Measurements from ENCODE around the gene PTGFRN.
"Not testable (repeated sequence)": the region's sequence is repeated elsewhere in the genome, so short reads cannot be mapped to it uniquely, and the experiment has no call there.

DNA sequence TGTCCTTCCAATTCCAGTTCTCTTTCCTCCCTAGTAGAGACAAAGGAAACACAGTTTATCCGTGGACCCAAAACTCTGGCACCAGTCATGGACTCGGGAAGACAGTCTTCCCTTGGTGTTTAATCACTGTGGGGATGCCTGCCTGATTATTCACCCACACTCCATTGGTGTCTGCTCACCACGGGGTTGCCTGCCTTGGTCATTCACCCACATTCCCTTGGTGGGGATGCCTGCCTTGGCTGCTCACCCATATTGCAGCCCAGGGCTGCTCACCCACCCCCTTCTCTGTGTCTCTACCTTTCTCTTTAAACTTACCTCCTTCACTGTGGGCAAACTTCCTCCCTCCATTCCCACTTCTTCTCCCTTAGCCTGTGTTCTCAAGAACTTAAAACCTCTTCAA lies 46.7 kb upstream of the PTGFRN start:
- TF ChIP-seq, protein P1, sequence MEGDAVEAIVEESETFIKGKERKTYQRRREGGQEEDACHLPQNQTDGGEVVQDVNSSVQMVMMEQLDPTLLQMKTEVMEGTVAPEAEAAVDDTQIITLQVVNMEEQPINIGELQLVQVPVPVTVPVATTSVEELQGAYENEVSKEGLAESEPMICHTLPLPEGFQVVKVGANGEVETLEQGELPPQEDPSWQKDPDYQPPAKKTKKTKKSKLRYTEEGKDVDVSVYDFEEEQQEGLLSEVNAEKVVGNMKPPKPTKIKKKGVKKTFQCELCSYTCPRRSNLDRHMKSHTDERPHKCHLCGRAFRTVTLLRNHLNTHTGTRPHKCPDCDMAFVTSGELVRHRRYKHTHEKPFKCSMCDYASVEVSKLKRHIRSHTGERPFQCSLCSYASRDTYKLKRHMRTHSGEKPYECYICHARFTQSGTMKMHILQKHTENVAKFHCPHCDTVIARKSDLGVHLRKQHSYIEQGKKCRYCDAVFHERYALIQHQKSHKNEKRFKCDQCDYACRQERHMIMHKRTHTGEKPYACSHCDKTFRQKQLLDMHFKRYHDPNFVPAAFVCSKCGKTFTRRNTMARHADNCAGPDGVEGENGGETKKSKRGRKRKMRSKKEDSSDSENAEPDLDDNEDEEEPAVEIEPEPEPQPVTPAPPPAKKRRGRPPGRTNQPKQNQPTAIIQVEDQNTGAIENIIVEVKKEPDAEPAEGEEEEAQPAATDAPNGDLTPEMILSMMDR (conservative IDR thresholded peaks at IDR 0.05 in 1 of 2, IDR thresholded peaks at IDR 0.05 in 1 of 2; ENCODE audit: extremely low read depth in 1 of 2, insufficient read depth in 1 of 2, low read depth in 1 of 2, low read length in 2 of 2): not testable (repeated sequence)
- not testable (repeated sequence) for TF ChIP-seq EZH2 (IDR thresholded peaks at IDR 0.05; ENCODE audit: borderline replicate concordance, low read length)
